ENCODE data around the gene AK8. TPM values are rescaled to one million over a fixed set of nuclear protein-coding genes. Genes with fewer than 3 reads are reported as not detected.

Gene AK8
- polyA plus RNA-seq, 1 experiment = 0.53 TPM

DNA sequence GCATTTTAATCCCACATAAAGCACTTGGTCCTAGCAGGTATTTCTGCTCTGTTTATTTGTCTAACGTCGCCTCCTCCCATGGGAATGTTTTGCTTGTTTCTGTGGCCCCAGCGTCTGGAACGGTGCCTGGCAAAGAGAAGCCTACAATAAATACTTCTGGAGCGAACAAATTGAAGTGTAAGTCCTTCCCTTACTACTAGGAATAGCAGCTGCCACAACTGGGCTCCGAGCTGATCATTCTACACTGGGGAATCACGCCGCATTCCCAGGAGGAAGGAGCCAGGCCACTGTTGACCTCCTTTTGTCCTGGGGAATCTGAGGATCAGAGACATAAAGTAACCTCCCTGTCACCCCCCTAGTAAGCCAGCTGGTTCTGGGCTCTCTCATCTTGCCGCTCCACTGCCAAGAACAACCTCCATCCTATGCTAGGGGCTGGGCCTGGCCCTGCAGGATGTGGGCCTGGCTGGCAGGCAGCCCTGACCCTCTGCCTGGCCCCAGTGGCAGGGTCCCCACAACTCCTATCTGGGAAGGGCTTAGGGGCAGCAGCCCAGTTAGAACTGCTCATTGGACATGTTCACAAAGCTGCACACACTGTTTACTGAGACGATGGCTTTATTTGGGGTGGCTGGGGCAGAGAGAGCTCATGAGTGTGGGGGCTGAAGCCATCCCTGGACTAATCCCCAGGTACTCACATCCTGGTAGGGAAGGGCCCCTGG, 125.0 kb downstream of the AK8 start:
- H3K36me3 ChIP-seq (ENCODE audit: control insufficient read depth, insufficient read depth, low read length) = no peaks in the 10 kb centered on the region
- peaks cover 2% of the 10 kb centered on the region; the same call in 1 of the 2 replicates for H3K27me3 ChIP-seq (ENCODE audit: control insufficient read depth, insufficient read depth, low read length)
- ChIA-PET CTCF (interaction anchor here (1.2 kb wide), 1 partner anchor 14 kb away, joined by 4 read pairs; no protein-coding TSS in a partner anchor), POLR2A (no interaction called here)
- no peak overlapping the region for H3K4me3 ChIP-seq (ENCODE audit: low read depth, low read length)
- no peak for DNase-seq (ENCODE audit: low read depth)
- TF ChIP-seq, protein P1, sequence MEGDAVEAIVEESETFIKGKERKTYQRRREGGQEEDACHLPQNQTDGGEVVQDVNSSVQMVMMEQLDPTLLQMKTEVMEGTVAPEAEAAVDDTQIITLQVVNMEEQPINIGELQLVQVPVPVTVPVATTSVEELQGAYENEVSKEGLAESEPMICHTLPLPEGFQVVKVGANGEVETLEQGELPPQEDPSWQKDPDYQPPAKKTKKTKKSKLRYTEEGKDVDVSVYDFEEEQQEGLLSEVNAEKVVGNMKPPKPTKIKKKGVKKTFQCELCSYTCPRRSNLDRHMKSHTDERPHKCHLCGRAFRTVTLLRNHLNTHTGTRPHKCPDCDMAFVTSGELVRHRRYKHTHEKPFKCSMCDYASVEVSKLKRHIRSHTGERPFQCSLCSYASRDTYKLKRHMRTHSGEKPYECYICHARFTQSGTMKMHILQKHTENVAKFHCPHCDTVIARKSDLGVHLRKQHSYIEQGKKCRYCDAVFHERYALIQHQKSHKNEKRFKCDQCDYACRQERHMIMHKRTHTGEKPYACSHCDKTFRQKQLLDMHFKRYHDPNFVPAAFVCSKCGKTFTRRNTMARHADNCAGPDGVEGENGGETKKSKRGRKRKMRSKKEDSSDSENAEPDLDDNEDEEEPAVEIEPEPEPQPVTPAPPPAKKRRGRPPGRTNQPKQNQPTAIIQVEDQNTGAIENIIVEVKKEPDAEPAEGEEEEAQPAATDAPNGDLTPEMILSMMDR (IDR thresholded peaks at IDR 0.05; ENCODE audit: insufficient read depth, low read depth, low read length) = no peak

DNA sequence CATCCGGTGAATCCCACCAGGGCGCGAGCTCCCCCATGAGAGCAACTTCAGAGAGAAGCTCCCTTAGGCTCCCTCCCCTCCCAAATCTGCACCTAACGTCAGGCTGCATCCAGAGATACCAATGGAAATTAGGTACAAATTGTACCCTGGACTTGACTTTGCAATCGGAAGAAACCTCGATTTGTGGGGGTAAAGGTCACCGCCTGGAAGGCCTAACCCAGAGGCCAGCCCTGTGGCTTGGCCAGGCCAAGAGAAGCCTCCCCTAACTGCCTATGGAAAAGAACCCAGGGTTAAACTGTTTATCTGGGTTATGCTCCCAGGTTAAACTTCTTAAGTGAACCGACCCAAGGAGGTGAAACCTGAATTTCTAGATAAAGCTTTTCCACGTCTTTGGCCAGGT, 127.4 kb downstream of the AK8 start:
- Histone ChIP-seq H3K4me3 (ENCODE audit: low read depth, low read length) (no peak overlapping the region), H3K27me3 (ENCODE audit: control insufficient read depth, insufficient read depth, low read length) (peaks cover 8% of the 10 kb centered on the region), H3K36me3 (ENCODE audit: control insufficient read depth, insufficient read depth, low read length) (no peaks in the 10 kb centered on the region)
- ChIA-PET POLR2A (no interaction called here), CTCF (no interaction called here)
- TF ChIP-seq, protein P1 (IDR thresholded peaks at IDR 0.05; ENCODE audit: insufficient read depth, low read depth, low read length) = no peak
- DNase-seq (ENCODE audit: low read depth) = no peak

DNA sequence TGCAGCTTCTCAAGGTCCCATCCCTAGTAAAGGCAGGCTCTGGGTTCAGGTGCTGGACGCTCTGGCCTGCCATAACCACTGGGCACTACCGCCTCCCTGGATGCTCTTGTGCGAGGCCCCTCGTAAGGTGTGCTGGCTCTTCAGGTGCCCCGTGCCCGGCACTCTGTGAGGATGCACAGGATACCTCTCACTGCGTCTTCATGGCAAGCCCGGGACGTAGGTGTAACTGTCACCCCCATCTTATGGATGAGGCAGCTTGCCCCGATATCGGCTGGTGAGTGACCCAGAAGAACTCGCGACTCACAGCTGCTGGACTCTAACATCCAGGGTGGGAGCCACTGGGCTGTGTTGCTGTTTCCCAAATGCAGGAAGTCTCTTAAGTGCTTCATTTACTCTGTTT, 128.8 kb downstream of the AK8 start:
- CTCF ChIA-PET = interaction anchor here (1.4 kb wide), 1 partner anchor 15 kb away, joined by 3 read pairs; no protein-coding TSS in a partner anchor
- DNase-seq (ENCODE audit: low read depth) = no peak
- H3K36me3 ChIP-seq (ENCODE audit: control insufficient read depth, insufficient read depth, low read length) = no peaks in the 10 kb centered on the region
- TF ChIP-seq, protein P1 (IDR thresholded peaks at IDR 0.05; ENCODE audit: insufficient read depth, low read depth, low read length) = no peak
- POLR2A ChIA-PET = no interaction called here
- peaks cover 14% of the 10 kb centered on the region for H3K27me3 ChIP-seq (ENCODE audit: control insufficient read depth, insufficient read depth, low read length)
- H3K4me3 ChIP-seq (ENCODE audit: low read depth, low read length) = no peak overlapping the region

DNA sequence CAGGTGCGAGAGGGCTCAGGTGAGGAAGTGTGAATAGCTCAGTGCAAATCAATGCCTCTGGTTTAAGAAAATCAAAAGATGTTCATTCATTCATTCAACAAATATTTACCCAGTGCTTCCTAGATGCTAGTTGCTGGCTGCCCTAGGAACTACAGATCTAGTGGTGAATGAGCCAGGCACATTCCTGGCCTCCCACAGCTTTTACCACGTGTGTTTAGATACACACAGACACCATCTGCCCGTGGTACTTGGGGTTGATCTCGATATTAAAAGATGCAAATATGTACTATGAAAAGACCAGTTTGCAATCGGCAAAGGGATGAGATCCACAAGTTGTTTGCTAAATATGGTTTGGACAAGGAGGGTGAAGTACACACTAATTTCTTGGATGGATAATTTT, 129.6 kb downstream of the AK8 start:
- POLR2A ChIA-PET = no interaction called here
- CTCF ChIA-PET = no interaction called here

More for the DNA sequence above, 129.6 kb downstream of the AK8 start:
- Histone ChIP-seq H3K36me3 (ENCODE audit: control insufficient read depth, insufficient read depth, low read length) (no peaks in the 10 kb centered on the region), H3K27me3 (ENCODE audit: control insufficient read depth, insufficient read depth, low read length) (peaks cover 16% of the 10 kb centered on the region), H3K4me3 (ENCODE audit: low read depth, low read length) (no peak overlapping the region)
- no peak for DNase-seq (ENCODE audit: low read depth)
- TF ChIP-seq, protein P1 (IDR thresholded peaks at IDR 0.05; ENCODE audit: insufficient read depth, low read depth, low read length) = no peak
